ENCODE results near the gene BMPR1B.

GRCh38 chr4:94758141-94758699 is 465 bp downstream of the BMPR1B start:
- no peak for TF ChIP-seq CTCF (IDR thresholded peaks at IDR 0.05)
- no peak for TF ChIP-seq EZH2 (IDR thresholded peaks at IDR 0.05; ENCODE audit: borderline replicate concordance, insufficient read depth, low read depth, low read length, poor library complexity, severe bottlenecking)
